Kidney (tissue), 14 donors: ENCODE measurements around the gene CPTP. TPM values are rescaled to one million over a fixed set of nuclear protein-coding genes. Genes with fewer than 3 reads are reported as not detected.

Source experiments
- DNase-seq, 5 donors: peaks; one replicate each; pipeline ENCODE4 v3.0.0-alpha.2; 2013 to 2020
- FAIRE-seq: peaks from 2 replicates; lab custom pipeline; 2012; peaks lifted over from hg19 to GRCh38; lab: Jason Lieb, UNC
- H3K27ac ChIP-seq, 2 donors: one replicate each; pipeline ENCODE4 v1.7.0; 2013; ENCODE audit warnings: low read depth in 2 of 2, low read length in 2 of 2, inconsistent platforms in 1 of 2
- H3K27me3 ChIP-seq: one replicate; pipeline ENCODE4 v1.7.1; 2013; ENCODE audit warnings: low read length, inconsistent platforms; ENCODE audit not compliant: control insufficient read depth, insufficient read depth
- H3K36me3 ChIP-seq, 3 donors: one replicate each; pipeline versions ENCODE4 v1.7.0 to v1.7.1; 2013; ENCODE audit warnings: low read length in 3 of 3, control low read depth in 1 of 3, inconsistent platforms in 1 of 3; ENCODE audit not compliant: insufficient read depth in 3 of 3, control insufficient read depth in 2 of 3
- H3K4me1 ChIP-seq, 3 donors: one replicate each; pipeline versions ENCODE4 v1.7.0 to v1.7.1; 2013; ENCODE audit warnings: low read length in 3 of 3, inconsistent platforms in 1 of 3, low read depth in 1 of 3; ENCODE audit not compliant: control insufficient read depth in 2 of 3, insufficient read depth in 2 of 3
- H3K4me3 ChIP-seq, 3 donors: one replicate each; pipeline versions ENCODE4 v1.7.0 to v1.8.1; 2013; ENCODE audit warnings: low read length in 3 of 3, control low read depth in 1 of 3, inconsistent platforms in 1 of 3
- H3K9ac ChIP-seq, 3 donors: one replicate each; pipeline versions ENCODE4 v1.7.0 to v1.7.1; 2013; ENCODE audit warnings: low read length in 3 of 3, control low read depth in 1 of 3, inconsistent platforms in 1 of 3
- H3K9me3 ChIP-seq, 3 donors: one replicate each; pipeline versions ENCODE4 v1.7.0 to v1.7.1; 2013; ENCODE audit warnings: low read length in 3 of 3, control low read depth in 1 of 3, inconsistent platforms in 1 of 3; ENCODE audit not compliant: control insufficient read depth in 2 of 3, insufficient read depth in 1 of 3
- CTCF ChIP-seq: IDR thresholded peaks from 3 replicates; pipeline ENCODE4 v1.5.1; 2012; ENCODE audit warnings: mild to moderate bottlenecking, moderate library complexity, borderline replicate concordance; ENCODE audit not compliant: insufficient read depth; ENCODE audit errors: extremely low read depth
- intact Hi-C: fragments of 100-400 bp; cut with DNase I; formaldehyde crosslinking; loops from one replicate; pipeline ENCODE4 v1.11.1; 2022
- polyA plus RNA-seq: library from polyadenylated mRNA; stranded (reverse); fragments of 350-450 nt; fragmentation: Illumina TruSeq; extraction: RNeasy Lipid Tissue Mini Kit (QIAGEN cat#74804); gene quantifications from one replicate; pipeline ENCODE4 v1.2.3, GENCODE V29; 2014; ENCODE audit warnings: low read depth, low replicate concordance; ENCODE audit not compliant: insufficient read depth
- total RNA-seq: library from RNA; stranded (reverse); fragmentation: NEBNext Ultra II Directional; extraction: Animal tissue kit (Norgen Biotek cat#: 25700); gene quantifications from one replicate; pipeline ENCODE4 v1.2.1, GENCODE V29; 2021
- donor health status: control.
- donor health status: control.
- donor health status: control.
- donor health status: control.
- donor health status: control.
- donor health status: DM: yes; HTN: yes; CAD: no.
- donor health status: Normal renal cell carcinoma (clear cell type).

Gene CPTP
- total and polyA plus RNA-seq, 2 donors from 2014 or later = 21.9 to 51.5 TPM

GRCh38 chr1:1275836-1276235 is 48.8 kb upstream of the CPTP start:
- TF ChIP-seq CTCF = no peak
- Histone ChIP-seq H3K4me1 (peaks cover 0 to 23% (median 22%) of the 10 kb centered on the region in 3 donors), H3K36me3 (peaks cover 0 to 5% (median 0%) of the 10 kb centered on the region in 3 donors), H3K27ac (no peak overlapping the region), H3K4me3 (no peak overlapping the region), H3K27me3 (no peaks in the 10 kb centered on the region), H3K9me3 (no peaks in the 10 kb centered on the region), H3K9ac (no peak overlapping the region)
- FAIRE-seq = no peak
- no peak for DNase-seq
- intact Hi-C loops = no loop called here

- TF ChIP-seq CTCF = no peak
- Histone ChIP-seq H3K9me3 (no peaks in the 10 kb centered on the region), H3K27me3 (no peaks in the 10 kb centered on the region), H3K9ac (no peak overlapping the region), H3K36me3 (no peaks in the 10 kb centered on the region), H3K4me3 (no peak overlapping the region), H3K27ac (peak overlapping the region in 1 of 2 donors; percentile 32), H3K4me1 (peaks cover 0 to 19% (median 11%) of the 10 kb centered on the region in 3 donors)
- DNase-seq (no peak), FAIRE-seq (no peak)
- intact Hi-C loops = no loop called here
Measured at GRCh38 chr1:1278620-1279019, 46.0 kb upstream of the CPTP start.

GRCh38 chr1:1279028-1279427 is 45.6 kb upstream of the CPTP start:
- peaks cover 0 to 19% (median 11%) of the 10 kb centered on the region in 3 donors for H3K4me1 ChIP-seq
- intact Hi-C loops = no loop called here
- H3K27me3 ChIP-seq = no peaks in the 10 kb centered on the region
- no peak overlapping the region for H3K9ac ChIP-seq
- no peak for TF ChIP-seq CTCF
- no peak overlapping the region for H3K4me3 ChIP-seq
- no peak for FAIRE-seq
- DNase-seq = no peak
- H3K36me3 ChIP-seq = no peaks in the 10 kb centered on the region
- H3K27ac ChIP-seq = peak overlapping the region in 1 of 2 donors; percentile 32
- H3K9me3 ChIP-seq = no peaks in the 10 kb centered on the region

- intact Hi-C loops = no loop called here
- H3K27ac ChIP-seq = peak overlapping the region in 1 of 2 donors; percentile 57
- FAIRE-seq = no peak
Measured at GRCh38 chr1:1280782-1281481, 43.7 kb upstream of the CPTP start.

More at GRCh38 chr1:1280782-1281481, 43.7 kb upstream of the CPTP start:
- no peaks in the 10 kb centered on the region for H3K9me3 ChIP-seq
- peaks cover 0 to 13% (median 6%) of the 10 kb centered on the region in 3 donors for H3K4me1 ChIP-seq
- H3K27me3 ChIP-seq = no peaks in the 10 kb centered on the region
- no peak overlapping the region for H3K9ac ChIP-seq
- no peaks in the 10 kb centered on the region for H3K36me3 ChIP-seq
- TF ChIP-seq CTCF = no peak
- H3K4me3 ChIP-seq = no peak overlapping the region
- DNase-seq = peak in 1 of 5 donors; percentile 63
